MV-4-11 (cell line): ENCODE results near the gene TTC7B.
A peak's percentile ranks its signal among the peaks of the same experiment; 100 is the strongest.
"Not testable (repeated sequence)": the region's sequence is repeated elsewhere in the genome, so short reads cannot be mapped to it uniquely, and the experiment has no call there.

Experiments
- DNase-seq: peaks from one replicate; lab custom pipeline; 2025; lab: John Stamatoyannopoulos, UW

Gene TTC7B

DNA sequence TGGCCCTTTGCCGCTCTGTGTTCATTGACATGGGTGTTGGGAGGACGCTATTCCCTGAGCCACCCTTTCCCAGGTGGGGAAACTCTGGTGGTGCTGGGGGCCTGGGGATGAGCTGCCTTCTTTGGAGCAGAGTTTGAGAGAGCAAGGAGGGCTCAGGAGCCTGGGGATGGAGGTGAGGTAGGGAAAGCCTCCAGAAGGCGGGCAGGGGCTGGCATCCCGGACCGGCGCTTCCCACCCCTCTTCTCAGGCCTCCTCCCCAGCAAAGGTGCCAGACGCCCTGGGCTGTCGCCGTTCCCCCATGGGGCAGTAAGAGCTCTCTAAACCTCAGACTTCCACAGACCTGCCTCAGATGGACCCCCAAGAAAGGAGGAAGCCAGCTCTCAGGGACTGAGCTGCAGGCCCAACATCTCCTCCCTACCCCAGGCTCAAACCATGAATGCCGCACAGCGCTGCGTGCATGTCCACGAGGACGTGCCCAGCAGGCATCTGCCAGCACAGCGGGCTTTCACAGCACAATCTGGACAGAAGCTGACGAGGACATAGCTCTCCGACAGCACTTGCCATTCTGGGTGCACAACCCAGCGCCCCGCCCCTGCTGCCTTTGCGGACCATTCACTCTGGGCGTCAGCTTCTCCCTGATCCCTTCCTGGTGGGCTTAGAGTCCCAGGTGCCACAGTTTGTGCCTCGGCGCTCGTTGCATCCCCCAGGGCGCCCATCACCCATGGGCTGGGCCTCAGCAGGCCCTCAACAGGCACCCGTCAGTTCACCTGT, 14.9 kb upstream of the TTC7B start:
- no peak for DNase-seq

DNA sequence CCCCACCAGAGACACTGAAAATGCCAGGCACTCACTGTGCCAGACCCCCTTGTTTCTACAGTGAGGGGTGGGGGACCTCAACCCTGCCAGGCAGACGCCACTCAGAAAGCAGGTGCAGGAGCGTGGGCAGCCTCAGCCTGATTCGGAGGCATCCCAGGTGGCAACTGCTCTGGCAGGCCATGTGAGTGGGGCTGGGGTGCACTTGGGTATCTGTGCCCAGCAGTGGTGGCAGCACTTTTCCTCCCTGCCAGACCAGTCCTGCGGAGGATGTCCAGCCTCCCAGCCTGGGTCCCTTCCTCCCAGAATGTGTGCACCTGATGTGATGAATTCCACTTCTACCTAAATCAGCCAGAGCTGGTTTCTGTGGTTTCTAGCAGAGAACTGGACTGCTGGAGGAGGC, 13.4 kb upstream of the TTC7B start:
- DNase-seq: no peak

DNA sequence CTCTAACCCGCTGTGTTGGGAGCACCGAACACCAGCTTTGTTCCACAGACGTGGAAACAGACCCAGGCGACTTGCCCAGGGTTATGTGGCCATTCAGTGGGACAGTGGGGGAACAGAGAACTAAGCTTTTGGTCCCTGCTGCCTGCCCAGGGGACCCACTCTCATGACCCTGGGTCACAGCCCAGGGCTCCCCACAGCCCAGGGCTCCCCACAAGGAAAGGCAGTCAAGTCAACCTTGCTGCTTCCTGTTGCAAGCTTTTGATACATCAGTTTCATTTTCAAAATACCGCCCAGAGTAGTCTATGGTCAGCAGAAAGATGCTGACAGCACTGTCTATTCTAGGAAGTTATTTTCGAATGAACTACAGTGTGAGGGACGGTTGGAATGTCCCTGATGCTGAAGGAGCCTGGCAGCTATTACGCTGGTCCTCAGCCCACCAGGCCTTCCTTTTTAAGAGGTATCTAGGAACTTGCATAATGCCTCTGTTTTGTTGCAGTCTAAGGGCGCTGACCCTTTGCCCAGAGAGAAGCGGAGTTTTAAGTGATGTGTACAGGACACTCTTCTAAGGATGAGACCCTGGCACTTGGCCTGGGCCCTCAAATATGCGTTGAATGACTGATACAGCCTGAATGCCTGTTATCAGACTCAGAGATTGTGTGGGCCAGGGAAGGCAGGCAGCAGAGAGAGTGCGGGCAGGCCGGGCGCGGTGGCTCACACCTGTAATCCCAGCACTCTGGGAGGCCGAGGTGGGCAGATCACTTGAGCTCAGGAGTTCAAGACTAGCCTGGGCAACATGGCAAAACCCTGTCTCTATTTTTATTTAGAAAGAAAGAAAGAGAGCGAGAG, 12.6 kb upstream of the TTC7B start:
- peak; percentile 74 for DNase-seq

DNA sequence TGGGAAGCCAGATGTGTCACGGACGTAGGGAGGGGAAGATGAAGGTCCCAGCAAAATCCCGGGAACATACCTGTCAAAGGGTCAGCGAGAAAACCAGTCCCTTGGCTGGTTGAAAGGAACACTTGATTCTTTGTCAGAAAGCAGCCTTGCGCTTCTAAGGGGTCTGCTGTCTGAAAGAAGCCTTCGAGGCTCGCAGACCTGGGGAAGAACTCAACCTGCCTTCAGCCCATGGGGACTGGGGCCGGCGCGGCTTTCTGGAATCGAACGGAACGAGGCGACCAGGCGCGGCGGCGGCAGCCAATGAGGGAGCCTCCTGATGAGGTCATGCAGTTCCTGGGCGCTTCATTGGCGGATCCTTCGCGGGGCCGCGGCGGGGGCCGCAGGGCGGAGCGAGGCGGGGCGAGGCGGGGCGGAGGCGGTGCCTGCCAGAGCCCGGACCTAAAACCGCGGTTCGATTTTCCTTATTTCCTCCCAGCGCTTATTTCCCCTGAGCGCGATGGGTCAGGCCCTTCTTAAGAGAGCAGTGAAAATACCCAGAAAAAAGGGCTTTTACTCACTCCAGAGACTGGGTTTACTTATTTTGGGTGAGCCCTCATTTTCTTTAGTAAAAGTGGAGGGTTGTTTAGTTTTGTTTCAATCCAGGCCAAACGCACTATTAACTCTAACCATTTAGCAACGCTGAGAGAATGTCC, 11.8 kb upstream of the TTC7B start:
- DNase-seq: peak; percentile 90

DNA sequence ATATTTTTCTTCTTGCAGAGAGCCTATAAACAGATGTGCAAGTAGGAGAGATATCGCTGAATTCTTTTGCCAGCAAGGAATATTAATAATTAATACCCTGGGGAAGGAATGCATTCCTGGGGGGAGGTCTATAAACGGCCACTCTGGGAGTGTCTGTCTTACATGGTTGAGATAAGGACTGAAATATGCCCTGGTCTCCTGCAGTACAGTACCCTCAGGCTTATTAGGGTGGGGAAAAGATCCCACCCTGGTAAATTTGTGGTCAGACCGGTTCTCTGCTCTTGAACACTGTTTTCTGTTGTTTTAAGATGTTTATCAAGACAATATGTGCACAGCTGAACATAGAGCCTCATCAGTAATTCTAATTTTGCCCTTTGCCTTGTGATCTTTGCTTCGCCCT, 7.3 kb upstream of the TTC7B start:
- not testable (repeated sequence) for DNase-seq

DNA sequence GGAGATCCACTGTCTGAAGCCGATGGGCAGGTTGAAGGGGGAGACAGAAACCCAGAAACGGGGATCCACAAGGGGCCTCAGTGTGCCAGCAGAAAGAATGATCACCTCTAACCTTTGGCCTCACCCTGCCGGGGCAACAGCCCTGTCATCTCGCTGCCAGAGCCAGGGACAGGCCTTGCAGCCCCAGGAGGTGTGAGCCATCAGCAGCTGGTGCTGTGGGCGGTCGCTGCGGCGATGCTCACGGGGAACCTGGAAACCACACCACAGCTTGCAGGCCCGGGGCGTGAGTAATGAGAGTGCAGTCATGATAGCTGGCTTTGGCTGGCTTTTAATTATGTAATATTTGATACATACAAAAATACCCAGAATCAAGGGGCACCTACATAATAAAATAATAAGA, 4.7 kb upstream of the TTC7B start:
- peak; percentile 18 for DNase-seq

DNA sequence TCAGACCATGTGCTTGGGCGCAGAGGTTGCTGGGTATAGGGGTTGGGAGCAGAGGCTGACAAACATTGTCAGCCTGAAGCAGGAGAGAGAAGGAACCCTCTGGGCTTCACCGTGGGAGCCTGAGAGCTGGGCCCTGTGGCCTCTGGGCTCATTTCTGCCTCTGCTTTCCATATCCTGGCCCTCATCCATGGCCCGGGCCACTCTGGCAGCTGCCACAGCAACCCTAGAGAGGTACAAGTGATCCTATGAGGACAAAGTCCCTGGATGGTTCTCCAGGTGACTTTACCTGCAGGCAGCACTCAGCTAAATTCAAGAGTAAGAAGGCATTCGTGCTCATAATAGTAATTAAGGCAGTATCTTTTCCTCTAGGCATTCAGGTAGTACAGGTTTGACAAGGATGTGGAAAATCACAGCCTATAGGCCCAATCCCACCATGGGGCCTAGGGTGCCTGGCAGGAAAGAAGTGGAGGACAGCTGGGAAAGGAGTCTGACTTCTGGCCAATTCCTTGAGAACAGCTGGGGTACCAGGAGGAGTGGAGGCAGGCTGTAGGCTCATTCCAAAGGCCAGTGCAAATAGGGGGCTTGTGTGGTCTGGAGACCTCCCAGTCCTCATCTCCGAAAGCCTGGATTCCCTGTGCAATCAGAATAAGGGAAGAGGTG, 3.6 kb upstream of the TTC7B start:
- DNase-seq: no peak

DNA sequence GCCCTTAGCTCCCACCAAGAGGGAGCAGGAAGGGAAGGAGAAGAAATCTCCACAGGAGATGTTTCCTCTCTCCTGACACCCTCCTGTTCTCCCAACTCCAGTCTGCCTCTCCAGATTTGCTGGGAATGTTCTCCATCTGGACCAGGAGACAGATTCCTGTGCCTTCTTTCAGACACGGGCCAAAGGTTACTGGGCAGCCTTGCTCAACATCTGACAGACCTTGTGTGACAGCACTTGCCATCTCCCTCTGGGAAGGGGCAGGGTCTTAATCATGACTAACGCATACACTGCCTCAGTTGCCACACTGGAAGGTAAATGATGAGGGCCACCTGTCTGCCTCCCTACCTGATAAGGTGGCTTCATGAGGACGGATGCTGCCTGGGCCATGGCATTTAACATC, 2.5 kb upstream of the TTC7B start:
- no peak for DNase-seq

DNA sequence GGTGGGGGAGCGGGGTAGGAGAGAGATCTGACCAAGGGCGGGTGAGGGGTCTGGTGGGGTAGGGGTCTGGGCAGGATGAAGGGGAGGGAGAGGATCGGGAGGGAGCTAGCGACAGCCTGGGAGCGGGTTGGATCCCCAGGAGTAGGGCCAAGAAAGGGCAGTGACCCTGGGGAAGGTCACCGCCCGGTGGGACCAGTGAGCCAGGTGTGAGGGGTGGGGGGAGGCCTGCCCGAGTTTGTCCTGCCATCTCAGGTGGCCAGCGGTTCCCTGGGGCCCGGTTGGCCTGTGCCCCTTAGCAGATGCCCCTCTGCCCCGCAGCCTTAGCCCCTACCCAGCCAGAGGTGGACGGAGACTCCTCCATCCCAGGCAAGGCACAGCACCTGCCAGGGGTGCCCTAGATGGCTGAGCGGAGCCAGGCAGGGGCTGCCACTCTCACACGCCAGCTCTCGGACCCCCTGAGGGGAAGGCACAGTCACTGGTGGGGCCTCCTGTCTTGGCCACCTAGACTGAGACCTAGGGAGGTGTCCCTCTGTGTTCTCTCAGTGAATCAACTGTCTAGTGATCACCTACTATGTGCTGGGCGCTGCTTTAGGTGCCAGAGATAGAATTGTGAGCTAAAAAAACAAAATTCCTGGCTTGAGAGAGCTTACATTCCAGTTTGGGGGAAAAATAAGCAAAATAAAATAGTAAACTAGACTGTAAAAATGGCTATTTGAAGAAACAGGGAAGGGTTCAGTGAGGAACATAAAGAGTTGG, 629 bp upstream of the TTC7B start:
- DNase-seq: no peak

DNA sequence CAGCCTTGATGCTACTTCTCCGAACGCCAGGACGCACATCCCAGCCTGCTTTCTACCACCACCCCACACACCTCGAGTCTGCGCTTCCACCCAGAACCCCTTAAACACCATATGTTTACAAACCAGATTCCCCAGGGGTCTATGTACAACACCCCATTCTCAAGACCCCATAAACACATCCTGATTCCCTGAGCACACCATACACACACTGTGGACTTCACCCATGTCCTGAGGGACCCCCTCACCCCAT, 733 bp downstream of the TTC7B start:
- DNase-seq: no peak

DNA sequence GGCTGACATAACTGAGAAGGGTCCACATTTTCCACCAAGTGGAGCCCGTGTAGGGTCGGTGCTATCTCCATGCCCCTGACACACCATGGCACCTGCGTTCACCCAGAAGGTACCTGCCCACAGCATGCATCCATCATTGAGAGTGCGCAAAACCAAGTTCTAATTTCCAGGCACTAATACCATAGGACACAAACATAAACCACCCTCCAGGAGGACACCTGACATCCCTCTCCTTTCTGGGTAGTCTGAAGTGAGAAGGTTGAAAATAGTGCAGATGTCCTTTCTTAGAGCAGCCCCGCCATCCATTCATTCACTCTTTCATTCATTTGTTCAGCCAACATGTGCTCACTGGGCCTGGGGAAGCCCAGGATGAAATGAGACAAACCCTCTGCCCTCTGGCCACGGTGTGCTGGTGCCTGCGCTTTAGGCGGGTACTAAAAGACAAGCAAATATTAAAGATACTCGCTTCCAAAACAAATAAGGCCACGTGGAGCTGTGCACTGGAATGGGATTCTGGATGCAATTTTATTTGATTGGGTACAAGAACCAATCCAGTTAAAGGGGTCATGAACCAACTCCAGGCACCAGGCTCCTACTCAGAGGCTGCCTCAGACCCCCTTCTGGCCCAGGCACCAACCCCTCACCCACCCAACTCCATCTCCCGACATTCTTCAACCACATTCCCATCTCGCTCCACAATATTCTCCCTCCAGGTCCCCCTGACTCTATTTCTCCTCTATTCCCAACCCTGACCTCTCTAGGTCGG, 1.2 kb downstream of the TTC7B start:
- DNase-seq: no peak

DNA sequence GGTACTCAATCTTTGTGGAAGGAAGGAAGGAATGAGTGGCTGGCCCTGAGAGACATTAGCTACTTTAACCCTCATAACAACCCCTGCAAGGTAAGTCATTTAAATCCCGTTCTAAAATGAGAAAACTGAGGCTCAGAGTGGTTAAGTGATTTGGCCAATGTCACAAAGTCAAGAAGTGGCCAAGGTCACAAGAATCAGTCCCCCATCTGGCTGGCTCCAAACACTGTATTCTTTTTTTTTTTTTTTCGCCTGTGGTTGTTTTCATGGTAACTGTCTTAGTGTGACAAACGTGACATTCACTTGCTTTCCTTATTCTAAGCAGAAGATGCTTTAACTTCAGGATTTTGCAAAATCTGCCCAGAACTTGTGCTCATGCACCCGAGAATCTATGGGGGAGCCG, 2.8 kb downstream of the TTC7B start:
- DNase-seq: no peak

DNA sequence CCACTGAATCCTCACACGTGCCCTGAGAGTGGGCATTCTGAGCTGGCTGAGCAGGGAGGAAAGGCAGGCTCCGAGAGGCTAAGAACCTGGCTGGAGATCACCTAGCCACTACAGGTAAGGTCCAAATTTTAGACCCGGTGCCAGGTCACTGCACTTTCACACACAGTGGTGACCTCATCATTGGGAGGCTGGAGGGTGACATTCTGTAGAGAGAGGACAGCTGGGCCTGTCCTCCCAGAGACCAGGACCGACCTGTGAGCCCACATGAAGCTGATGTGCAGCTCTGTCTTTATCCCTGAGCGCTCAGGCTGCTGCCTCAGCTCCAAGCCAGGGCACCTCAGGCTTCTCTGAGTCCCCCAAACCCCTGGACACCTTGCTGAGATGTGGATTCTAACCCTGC, 4.1 kb downstream of the TTC7B start:
- DNase-seq: no peak

DNA sequence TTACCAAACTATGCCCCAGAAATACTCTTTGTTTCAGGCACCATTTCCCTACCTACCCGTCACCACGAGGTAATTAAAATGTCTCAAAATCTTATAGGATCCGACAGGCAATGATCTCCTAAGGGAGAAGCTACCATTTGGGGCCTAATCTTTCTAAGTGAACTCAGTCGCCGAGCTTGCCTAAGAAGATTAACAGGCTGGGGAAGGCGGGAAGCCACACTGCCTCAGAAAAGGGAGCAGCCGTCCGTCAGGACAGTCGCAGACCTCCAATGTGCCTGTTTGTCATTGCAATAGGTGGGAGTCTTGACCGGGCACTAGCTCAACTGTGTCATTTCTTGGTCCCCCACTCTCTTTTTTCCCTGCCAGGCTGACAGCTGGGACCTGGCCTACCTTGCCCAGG, 4.6 kb downstream of the TTC7B start:
- no peak for DNase-seq

DNA sequence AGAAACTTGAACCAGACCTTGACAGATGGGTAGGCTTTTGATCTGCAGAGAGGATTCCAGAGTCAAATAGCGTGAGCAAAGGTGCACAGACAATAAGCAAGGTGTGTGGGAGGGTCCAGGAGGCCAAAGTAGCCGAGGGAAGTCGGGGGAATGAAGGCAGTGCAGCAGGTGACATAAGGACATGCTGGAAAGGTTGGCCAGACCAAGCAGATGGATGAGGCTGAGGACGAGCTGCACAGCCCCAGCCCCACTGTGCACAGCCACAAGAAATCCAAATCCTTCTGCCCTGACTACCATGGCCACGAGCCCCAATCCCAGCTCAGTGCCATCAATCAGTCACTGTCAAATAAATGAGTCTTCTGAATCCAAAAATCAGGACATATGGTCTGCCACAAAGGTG, 5.4 kb downstream of the TTC7B start:
- no peak for DNase-seq

DNA sequence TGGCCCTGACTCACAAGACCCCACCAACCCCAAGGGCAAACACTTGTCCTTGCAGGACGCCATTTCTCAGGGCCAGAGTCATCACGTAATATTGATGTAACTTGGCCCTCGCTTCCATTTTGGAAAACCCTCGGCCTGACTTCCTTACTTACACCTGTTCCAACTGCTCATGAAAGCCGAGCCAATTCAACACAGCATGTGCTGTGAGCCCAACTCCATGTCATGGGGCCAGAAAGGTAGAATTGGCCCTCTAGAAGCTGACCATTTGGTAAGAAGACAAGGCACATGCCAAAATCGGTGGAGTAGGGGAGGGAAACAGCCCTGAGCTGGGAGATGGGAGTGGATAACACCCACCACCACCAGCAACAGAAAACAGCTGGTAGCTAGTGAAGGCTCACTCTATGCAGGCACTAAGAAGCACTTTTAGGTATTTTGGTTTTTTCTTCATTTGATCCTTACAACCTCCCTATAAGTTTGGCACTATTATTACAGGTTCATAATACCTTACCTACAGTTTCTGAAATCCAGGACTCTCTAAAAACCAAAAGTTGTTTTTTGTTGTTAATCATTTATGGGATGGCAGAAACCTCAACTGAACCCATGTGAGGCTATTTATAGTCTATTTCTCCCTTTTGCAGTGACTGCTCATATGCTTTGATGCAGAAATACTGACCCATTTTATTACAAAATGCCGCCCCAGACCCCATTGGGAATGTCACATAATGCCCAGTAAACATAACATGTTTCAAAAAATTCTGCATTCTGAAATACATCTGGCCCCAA, 6.5 kb downstream of the TTC7B start:
- DNase-seq: no peak

DNA sequence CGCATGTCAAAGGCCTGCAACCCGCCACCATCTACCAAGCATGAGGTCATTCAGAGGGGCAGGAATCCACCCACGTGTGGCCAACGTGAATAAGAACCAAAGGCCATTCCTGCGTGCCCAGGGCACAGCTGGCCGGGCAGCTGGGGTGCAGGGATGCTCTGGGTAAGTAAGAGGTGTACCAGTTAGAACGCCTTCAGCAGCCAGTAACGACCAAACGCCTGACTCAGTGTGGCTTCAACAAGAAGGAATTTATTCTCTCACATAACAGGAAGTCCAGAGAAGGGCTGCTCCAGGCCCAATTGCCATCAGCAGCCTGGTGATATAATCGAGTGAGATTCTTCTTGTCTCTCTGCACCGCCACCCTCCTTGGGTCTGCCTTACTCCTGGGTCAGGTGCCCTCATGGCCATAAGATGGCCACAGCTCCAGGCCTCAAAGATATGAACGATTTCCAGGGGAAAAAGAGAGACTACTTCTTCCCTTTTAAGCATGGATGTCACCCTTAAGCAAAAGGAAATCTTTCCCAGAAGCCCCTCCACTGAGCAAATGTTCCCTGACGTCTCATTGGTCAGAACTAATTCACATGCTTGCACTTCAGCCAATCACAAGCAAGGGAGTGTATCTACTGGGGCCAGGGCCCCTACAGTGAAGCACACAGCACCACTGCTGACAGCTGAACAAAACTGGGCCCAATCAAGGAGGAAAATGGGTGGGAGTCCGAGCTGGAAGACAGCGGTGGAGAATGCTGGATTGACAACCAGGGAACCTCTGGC, 7.3 kb downstream of the TTC7B start:
- peak; percentile 9 for DNase-seq

DNA sequence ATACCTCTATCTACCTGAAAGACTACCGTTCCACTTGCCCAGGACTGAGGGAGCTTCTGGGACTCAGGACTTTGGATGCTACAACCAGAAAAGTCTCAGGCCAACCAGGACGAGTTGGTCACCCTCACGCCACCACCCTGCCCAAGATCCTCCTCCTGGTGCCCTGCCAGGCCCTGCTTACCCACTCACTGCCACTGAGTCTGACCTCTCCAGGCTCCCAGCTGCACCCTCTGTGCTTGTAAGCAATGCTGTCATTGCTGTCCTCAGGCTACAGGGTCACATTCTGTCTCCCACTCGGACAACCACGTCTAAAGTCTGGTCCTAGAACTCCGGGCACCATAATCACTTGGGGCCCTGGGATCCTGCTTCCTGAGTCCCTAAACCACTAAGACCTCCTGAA, 9.2 kb downstream of the TTC7B start:
- no peak for DNase-seq

DNA sequence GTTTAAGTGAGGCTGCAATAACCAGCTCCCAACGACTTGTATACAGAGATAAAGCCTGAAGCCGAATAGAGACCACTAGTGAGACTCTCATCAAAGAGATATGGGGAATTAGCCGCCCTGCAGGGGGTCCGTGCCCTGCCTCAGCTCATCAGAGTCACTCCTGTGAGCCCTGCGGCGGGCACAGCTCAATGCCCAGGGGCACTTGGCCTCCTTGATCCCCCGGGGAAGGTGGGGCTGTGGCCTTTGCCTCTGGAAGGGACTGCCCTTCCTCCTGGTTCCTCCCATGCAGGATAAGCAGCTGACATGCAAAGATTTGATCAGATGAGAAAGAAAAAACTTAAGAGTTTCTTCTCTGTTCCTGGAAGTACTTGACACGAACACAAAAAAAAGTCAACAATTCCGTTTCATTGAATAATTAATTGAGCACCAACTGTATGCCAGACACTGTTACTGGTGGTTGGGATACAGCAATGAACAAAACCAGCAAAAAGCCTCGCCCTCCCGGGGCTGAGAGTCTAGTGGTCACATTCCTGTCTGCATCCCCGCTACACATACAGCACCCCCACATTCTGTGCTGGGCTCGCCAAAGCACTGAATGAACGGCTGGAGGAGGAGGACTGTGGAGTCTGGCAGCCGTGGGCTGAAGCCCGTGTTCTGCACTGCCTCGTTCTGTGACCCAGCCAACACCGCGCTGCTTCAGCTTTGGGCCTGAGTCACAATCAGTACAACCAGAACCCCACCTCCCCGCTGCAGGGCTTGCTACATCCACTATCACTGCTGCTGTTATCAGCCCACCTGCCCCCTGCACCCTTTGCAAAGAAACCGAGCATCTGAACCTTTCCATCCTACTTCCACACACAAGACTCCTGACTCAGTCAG, 10.3 kb downstream of the TTC7B start:
- DNase-seq: no peak
